NCI-H2196 treated with DMSO at 0.1 percent for 48 hours (cell line): ENCODE data around the gene CELF5.
"Not testable (repeated sequence)": the region's sequence is repeated elsewhere in the genome, so short reads cannot be mapped to it uniquely, and the experiment has no call there.

Source experiments
- DNase-seq: peaks from one replicate; lab custom pipeline; 2025; ENCODE audit not compliant: unreplicated experiment; lab: John Stamatoyannopoulos, UW

Gene CELF5

GRCh38 chr19:3270902-3271301, 46.4 kb downstream of the CELF5 start:
- peak; percentile 86 for DNase-seq

DNA sequence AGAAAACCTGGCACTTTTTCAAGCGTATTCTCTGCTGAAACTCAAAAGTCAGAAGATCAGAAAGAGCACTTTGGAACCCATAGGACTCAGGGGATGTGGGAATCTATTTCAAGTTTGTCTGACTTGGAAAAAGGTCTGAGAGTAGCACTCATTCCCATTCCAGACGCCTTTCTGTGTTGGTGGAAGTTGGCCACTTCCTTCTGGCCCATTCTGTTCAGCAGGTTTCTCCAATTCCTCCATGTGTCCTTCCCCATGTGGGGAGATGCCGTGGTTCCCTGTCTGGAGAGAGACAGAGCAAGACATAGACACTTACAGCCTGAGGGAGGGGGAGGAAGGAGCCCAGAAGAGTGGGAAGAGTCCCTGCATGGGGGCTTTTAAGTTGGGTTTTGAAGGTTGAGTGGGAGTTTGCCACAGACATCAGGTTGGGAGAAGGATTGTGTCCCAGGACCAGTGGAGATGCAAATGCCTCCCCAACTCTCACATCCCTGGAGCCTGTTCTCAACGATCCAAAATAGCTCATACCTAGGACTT, 48.0 kb downstream of the CELF5 start:
- no peak for DNase-seq

GRCh38 chr19:3272952-3273351, 48.5 kb downstream of the CELF5 start:
- DNase-seq: no peak

DNA sequence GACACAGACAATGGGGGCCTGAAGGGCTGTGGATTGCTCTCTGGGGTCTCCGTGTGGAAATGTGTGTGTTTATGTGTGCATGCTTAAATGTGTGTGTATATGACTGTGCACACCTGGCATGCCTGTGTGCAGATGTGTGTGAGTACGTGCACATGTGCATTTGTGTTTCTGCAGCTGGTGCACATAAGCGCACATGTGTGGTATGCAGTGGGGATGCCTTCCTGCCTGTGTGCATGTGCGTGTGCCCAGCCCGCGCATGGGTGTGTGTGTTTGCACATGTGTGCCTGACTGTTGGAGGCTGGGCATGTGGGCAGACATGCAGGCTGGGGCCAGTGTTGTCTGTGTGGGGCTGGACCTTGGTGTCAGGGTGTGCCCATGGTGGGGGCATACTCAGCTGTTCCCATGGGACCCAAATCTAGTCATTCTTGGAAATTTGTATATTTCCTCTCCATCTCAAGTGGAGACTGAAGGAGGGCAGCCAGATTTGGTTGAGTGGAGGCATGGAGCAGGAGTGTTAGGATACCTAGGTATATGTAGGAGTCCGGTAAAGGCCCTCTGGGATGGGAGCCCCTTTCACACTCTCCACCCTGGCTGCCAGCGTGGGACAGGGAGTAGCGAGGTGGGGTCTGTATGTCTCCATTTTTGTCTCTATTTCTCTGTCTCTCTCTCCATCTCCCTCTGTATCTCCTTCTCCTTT, 49.9 kb downstream of the CELF5 start:
- DNase-seq: no peak

DNA sequence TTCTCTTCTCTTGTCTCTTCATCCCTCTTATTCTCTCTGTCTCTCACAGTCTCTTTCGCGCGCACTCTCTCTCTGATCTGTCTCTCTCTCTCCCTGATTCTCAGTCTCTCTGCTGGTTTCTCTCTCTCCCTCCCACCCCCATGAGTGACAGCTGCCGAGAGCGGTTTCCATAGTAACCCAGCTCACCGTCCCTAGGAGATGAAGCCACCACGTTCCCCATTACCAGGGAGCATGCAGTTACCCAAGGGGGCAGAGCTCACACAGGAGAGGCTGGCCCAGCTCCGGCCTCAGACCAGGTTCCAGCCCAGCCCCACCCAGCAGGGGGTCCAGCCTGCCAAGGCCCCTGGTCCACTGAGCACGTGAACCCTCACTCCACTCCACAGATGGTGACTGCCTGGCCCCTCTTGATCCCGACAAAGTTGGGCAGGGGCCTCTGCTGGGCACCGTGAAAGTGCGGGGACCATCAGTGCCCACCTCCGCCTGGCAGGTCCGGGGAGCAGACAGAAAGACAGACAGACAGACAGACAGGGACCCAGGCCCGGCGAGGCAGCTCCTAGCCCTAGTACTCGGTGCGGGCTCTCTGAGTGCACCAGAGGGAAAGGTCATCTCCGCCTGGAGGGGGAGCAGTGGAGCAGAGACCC, 50.6 kb downstream of the CELF5 start:
- no peak for DNase-seq

DNA sequence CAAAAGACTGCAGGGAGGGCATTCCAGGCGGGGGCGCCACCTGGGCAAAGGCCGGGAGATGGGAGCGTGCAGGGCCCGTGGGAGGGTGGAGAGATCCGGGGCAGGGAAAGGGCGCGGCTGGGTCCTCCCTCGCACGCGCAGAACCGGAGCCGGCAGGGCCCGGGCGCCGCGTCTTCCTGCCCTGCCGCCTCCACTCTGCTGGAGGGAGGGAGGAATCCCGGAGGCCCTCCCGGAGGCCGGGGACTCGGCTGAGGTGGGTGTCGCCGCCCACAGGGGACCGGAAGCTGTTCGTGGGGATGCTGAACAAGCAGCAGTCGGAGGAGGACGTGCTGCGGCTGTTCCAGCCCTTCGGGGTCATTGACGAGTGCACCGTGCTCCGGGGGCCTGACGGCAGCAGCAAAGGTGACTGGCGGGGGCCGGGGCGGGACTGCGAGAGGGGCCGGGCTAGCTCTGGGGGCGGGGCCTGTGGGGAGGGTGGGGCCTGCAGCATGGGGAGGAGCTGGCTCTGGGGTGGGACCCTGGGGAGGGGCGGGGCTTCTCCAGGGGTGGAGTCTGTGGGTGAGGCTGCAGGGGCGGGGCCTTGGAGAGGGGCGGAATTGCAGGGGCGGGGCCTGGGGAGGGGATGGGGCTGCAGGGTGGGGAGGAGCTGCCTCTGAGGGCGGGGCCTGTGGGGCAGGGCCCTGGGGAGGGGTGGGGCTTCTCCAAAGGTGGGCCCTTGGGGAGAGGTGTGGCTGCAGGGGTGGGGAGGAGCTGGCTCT, 51.3 kb downstream of the CELF5 start:
- peak; percentile 66 for DNase-seq

DNA sequence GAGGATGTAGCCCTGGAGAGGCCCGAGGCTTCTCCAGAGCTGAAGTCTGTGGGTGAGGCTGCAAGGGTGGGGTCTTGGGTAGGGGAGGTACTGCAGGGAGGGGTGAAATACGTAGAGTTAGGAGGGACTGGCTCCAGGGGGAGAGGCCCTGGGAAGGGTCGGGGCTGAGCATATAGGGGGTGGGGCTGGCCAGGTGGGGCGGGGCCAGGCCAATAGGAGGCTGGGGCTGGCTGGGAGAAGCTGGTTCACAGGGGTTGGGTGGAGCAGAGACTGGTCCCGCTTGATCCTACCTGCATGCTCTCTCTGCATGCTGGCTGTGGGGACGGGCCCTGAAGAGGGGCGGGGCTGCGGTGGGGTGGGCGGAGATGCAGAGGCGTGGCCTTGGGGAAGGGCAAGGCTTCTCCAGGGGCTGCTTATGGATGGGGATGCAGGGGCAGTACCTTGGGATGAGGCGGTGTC, 51.9 kb downstream of the CELF5 start:
- DNase-seq: peak; percentile 98

DNA sequence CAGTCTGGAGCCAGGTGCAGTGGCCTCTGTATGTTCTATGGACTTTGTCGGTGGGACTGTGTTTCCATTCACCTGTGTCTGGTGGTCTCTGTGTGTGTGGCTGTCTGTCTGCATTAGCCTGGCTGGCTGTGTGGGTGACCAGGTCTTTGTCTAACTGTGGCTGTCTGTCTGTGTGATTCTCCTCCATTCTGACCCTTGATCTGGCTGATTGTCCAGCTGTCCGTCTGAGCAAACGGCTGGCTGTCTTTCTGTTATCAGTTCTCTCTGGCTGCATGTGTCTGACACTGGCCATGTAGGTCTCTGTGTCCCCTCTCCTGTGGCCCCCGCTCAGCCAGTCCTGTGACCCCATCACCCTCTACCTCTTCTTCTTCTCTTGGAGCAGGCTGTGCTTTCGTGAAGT, 53.2 kb downstream of the CELF5 start:
- no peak for DNase-seq

GRCh38 chr19:3278294-3278693, 53.8 kb downstream of the CELF5 start:
- DNase-seq: no peak

DNA sequence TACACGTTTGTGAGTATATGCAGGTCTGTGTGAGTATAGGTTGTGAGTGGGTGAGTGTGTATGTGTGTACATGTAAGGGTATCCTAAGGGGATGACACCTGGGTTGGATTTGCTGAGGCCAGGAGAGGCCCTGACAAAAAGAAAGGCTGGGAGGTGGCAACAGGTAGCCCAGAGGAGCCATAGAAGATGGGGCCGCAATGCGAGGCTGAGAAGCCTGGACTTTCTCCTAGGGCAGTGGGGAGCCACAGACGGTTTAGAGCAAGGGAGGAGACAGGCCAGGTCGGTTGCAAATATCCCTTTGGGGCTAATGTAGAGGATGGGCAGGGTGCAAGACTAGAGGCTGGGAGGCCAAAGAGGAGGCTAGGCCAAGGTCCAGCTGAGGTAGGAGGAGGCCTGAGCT, 54.3 kb downstream of the CELF5 start:
- no peak for DNase-seq

- DNase-seq: no peak
Measured at GRCh38 chr19:3279306-3279705, 54.8 kb downstream of the CELF5 start.

DNA sequence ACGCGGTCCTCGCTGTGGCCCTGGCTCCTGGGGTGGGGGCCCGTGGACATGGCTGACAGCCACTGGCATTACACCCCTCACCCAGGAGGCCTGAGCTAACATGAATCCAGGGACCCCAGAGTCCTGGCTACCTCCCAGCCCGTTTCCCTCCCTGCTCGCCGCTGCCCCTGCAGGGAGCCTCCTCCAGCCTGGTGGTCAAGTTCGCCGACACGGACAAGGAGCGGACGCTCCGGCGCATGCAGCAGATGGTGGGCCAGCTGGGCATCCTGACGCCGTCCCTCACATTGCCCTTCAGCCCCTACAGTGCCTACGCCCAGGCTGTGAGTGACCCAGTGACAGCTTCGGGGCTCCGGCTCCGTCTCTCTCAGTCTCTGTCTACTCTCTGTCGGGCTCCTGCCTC, 56.6 kb downstream of the CELF5 start:
- DNase-seq: no peak

DNA sequence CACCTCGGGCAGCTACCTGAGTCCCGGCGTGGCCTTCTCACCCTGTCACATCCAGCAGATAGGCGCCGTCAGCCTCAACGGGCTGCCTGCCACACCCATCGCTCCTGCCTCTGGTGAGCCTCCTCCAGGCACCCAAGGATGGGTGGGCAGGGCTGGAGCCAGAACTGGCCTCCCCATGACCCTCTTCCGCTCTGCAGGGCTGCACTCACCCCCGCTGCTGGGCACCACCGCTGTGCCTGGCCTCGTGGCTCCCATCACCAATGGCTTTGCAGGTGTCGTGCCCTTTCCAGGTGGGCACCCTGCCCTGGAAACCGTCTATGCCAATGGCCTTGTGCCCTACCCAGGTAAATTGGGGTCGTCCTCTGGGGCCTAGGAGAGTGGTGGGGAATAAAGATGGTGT, 57.7 kb downstream of the CELF5 start:
- DNase-seq: no peak

DNA sequence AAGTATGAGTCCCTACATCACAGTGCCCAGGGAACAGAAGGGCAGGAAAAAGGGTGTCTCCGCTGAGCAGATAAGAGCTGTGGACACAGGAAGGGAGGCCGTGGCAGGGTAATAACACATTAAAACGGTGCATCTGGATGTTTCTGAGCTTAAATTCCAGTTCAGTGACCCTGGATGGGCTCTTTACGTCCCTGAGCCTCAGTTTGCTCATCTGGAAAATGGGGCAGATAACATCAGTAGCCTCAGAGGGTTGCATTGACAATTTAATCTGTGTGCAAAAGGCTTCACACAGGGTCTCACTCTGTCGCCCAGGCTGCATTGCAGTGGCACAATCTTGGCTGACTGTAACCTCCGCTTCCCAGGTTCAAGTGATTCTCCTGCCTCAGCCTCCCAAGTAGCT, 58.1 kb downstream of the CELF5 start:
- no peak for DNase-seq

GRCh38 chr19:3283246-3283751, 58.8 kb downstream of the CELF5 start:
- no peak for DNase-seq

- DNase-seq: no peak
Measured at GRCh38 chr19:3283886-3284657, 59.6 kb downstream of the CELF5 start.

GRCh38 chr19:3284759-3285646, 60.5 kb downstream of the CELF5 start:
- peak; percentile 88 for DNase-seq

DNA sequence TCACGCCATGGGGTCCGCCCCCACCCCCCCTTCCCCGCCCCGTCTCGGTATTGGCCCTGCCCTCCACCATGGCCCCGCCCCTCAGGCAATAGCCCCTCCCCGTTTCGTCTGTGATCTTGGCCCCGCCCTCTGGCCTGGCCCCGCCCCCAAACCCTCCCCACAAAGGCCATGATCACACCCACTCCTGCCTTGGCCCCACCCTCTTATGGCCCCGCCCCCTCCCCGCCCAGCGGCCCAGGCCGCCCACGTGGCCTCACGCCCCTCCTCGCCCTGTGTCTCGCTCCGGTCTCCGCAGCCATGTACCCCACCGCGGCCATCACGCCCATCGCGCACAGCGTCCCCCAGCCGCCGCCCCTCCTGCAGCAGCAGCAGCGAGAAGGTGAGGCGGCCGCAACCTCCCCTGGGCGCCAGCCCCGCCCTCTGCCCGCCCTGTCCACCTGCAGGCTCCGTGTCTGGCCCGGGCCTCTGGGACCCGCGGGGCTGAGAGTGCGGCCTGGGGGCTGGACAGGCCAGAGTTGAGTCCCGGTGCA, 61.3 kb downstream of the CELF5 start:
- no peak for DNase-seq

DNA sequence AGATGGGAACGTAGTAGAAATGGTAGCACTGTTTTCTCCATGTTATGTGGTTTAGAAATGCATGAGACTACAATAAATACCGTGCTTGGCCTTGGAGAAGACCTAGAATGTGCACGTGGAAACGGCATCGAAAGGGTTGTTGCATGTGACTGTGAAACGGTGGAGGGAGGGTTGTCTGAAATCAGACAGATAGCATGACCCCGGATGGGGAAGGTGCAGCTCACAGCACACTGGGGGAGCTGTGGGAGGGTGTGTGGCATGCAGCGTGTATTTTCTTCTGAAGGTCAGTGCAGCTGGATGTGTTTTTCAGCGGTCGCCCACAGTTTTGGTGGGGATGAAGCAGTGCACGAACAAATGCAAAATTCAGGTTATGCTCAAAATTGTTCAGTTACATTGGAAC, 63.4 kb downstream of the CELF5 start:
- DNase-seq: no peak

- DNase-seq: not testable (repeated sequence)
Measured at GRCh38 chr19:3288437-3288836, 64.0 kb downstream of the CELF5 start.
